Neural progenitor cell (in vitro differentiated cells): ENCODE results near the gene MARS1.

Experiments used
- EZH2 ChIP-seq: fragments of 200-600 bp; sonication (generic); IDR thresholded peaks from 2 replicates; pipeline ENCODE4 v1.6.1; 2017; ENCODE audit warnings: antibody characterized with exemption, mild to moderate bottlenecking, moderate library complexity
- EZH2phosphoT487 ChIP-seq: fragments of 200-600 bp; sonication (generic); IDR thresholded peaks from 2 replicates; pipeline ENCODE4 v1.6.1; 2017; ENCODE audit warnings: antibody characterized with exemption
- TF ChIP-seq, protein P1 (sequence below): fragments of 200-600 bp; sonication (generic); IDR thresholded peaks from 2 replicates; pipeline ENCODE4 v1.5.1; 2017; ENCODE audit warnings: antibody characterized with exemption, mild to moderate bottlenecking

DNA sequence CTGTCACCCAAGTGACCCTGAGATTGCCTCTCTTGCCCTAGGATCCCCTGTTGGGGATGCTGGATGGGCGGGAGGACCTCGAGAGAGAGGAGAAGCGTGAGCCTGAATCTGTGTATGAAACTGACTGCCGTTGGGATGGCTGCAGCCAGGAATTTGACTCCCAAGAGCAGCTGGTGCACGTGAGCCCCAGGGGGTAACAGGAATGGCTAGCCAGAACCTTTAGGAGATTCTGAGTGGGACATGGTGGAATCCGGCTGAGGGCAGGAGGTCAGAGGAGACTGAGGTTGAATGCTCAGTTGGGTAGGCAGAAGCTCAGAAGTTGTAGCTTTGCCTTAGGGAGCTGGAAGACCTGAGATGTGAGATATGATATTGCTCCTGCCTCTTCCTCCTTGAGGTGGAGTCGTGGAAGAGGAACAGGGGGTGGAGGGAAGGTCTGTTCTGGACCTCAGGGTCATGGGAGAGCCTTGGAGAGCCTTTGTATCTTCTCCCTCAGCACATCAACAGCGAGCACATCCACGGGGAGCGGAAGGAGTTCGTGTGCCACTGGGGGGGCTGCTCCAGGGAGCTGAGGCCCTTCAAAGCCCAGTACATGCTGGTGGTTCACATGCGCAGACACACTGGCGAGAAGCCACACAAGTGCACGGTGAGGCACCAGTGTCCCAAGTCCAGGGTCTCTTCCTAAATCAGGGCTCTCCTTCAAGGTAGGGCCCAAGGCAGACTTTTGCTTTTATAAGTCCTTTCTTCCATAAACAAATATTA lies 21.9 kb upstream of the MARS1 start:
- TF ChIP-seq, protein P1, sequence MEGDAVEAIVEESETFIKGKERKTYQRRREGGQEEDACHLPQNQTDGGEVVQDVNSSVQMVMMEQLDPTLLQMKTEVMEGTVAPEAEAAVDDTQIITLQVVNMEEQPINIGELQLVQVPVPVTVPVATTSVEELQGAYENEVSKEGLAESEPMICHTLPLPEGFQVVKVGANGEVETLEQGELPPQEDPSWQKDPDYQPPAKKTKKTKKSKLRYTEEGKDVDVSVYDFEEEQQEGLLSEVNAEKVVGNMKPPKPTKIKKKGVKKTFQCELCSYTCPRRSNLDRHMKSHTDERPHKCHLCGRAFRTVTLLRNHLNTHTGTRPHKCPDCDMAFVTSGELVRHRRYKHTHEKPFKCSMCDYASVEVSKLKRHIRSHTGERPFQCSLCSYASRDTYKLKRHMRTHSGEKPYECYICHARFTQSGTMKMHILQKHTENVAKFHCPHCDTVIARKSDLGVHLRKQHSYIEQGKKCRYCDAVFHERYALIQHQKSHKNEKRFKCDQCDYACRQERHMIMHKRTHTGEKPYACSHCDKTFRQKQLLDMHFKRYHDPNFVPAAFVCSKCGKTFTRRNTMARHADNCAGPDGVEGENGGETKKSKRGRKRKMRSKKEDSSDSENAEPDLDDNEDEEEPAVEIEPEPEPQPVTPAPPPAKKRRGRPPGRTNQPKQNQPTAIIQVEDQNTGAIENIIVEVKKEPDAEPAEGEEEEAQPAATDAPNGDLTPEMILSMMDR: no peak
- TF ChIP-seq EZH2phosphoT487: no peak
- no peak for TF ChIP-seq EZH2
